ENCODE measurements around the gene MAN1C1.

MAN1C1 gene

DNA sequence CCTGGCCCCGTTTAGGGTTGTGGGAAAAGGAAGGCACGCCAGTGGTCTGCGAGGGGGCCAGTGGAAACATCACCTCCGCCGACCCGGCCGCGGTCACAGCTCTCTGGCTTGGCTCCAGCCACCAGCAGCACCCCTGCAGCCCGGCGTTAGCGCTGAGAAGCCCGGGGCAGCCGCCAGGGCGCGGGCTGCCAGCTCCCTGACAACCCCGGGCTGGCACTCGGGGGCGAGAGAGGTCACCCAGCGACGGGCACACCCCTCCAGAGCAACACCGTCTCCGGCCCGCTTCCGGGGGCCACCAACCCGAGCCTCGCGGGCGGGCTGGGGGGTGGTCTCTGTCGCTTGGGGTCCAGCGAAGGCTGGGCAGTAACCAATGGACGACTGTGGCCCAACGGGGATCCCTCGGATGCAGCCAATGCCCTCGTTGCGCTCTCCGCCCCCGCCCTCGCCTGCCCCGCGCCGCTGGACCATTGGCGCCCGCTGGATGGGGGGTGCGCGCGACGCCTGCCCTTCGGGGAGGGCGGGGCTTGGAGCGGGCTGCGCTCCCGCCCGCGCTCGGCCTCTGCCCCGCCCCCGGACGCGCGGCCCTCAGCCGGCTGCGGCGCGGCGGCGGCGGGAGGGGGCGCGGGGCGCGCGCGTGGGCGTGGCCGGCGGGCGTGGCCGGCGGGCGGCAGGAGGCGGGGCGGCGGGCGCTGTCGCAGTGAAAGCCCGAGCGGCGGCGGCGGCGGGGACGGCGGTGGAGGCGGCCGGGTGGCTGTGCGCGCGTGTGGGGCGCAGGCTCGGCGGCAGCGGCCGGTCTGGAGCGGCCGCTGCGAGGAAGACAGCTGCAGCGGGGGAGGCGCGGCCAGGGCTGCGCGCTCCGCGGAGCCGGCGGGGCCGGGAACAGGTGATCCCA lies at the start of gene MAN1C1:
TSS of gene MAN1C1 (plus strand) at position 697 of the 892 bp plus-strand sequence. CDS start 1,007 bp downstream, outside the sequence.
- DNase-seq: peak; percentile 79

DNA sequence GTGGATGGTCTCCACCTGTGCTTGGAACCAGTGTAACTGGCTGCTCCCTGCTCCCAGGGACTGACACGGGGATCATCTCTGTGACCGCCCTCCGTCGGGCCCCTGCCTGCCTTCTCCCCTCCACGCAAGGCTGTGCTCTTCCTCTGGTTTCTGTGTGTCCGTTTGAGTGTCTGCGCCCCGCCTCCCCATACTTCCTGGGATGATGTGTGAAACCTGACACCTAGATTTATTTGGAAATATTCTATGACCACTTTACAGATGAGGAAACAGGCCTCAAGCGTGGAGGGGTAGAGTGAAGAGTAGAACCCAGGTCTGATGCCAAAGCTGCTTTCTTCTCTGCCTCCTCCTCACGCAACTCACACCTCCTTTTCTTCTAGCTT lies 48.9 kb upstream of the MAN1C1 start:
- DNase-seq: no peak

DNA sequence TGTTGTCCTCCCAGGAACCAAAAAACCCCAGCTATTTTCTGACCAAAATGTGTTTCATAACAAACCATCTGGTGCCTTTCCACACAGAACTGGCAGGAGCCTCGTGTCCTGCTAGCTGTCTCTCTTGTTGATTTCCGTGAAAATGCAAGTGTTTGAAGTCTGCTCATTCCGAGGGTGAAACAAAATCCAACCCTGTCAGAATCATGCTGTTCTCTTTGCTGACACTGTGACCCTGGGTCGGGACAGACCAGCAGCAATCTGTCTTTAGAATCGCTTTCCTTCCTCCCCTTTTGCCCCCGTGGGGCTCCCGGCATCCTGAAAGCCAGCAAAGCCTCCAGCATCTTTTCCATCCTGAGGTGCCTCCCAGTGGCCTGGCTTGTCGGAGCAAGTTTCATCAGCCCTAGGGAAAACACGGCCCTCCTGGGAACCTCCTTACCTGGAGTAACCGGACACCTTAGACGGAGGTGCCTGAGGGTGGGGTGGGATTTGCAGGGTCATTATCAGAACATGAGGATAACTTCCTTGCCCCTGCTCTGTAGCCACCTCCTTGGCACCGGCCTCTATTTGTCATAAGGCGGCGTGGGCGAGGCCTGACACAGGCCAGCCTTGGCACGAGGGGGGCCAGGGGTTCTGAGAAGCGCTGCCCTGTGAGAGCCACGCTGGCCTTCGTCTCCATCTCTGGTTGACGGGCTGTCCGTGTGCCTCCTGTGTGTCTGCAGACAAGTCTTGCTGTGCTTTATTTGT lies 48.3 kb upstream of the MAN1C1 start:
- no peak for DNase-seq

DNA sequence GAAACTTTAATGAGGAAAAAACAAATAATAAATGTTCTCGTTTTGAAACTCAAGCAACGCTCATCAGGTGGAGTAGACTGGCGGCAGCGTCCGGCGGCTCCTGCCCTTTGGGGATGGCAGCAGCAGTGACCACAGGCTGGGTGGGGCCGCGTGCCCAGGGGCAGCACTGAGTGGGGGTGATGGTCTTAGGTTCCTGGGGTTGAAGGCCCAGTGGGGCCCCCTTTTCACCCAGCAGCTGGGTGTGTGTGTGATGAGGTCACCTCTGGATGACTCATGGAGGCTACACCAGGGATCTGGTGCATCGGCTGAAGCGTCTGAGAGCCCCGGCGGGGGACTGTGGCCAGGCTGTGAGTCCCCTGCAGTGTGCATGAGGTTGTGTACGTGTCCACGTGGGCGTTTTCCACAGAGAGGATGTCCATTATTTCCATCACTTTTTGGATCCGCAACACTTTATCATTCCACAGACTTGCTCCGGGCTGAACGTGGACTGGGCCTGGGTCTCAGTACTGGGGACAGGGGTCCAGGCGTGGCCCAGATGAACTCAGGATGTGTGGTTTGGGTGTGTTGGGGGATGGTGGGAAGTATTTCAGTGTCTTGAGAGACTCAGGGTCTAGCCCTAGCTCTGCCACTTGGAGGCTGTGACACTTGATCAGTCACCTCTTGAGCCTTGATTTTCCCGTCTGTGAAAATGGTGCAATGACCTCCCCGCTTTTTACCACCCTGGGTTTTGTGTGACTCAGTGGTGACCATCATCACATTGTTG lies 47.6 kb upstream of the MAN1C1 start:
- peak; percentile 63 for DNase-seq

DNA sequence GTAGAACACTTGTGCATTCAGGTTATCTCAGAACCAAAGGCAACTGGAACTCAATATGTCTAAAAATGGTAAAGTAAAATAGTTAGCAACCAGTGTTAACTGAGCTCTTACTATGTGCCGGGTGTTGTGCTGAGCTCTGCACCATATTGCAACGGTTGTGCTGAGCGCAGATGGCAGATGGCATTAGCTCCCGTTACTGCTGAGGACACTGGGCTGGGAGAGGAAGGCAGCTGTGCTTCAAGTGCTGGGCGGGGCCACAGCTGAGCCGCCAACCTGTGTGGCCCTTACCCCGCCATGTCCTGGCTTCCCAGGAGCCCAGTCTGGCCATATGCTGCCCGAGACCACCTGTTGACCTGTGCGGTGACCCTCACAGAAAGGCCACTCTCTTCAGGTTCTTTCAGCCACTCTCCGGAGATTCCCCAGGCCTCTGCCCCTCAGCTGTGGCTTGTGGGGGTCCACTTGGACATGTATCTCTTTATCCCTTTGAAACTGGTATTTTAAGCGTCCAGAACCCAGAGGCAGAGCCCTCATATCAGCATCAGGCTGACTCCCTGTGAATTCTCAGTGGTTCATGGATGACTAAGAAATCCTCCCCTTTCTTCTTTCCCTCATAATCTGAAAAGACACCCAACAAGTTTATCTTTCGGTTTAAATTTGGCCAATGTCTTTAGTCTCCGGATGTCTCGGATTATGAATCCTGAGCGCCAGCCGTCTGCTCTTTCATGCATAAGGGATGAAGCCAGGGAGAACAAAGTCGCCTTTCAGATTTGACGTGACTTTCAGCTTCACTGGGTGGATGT lies 46.8 kb upstream of the MAN1C1 start:
- no peak for DNase-seq

DNA sequence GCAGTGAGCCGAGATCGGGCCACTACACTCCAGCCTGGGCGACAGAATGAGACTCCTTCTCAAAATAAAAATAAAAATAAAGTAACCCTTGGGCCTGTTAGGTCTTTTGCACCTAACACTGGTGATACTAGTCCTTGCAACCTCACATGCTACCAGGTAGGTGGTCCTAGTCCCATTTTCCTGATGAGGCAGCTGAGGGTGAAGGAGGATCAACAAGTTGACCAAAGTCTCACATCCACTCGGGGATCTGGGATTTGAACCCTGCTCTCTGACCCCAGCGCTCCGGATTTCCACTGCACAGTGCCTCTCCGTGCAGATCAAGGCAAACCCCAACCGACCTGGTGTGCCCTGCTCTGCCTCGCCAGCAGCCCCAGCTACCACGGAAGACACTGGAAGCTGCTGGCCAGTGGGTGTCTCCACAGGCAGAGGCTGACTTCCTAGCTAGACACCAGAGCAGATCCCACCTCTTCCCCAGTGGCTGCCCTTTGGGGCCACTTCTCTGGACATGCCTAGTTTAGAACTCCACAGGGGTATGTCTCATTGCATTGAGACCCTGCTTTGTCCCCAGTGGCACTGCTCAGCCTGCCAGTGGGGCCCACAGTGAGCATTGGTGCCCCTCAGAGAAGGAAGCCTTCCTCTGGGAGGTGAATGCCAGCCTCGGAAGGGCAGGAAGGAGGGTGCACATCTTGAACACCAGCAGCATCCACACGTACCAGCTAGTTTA lies 45.6 kb upstream of the MAN1C1 start:
- DNase-seq: no peak

DNA sequence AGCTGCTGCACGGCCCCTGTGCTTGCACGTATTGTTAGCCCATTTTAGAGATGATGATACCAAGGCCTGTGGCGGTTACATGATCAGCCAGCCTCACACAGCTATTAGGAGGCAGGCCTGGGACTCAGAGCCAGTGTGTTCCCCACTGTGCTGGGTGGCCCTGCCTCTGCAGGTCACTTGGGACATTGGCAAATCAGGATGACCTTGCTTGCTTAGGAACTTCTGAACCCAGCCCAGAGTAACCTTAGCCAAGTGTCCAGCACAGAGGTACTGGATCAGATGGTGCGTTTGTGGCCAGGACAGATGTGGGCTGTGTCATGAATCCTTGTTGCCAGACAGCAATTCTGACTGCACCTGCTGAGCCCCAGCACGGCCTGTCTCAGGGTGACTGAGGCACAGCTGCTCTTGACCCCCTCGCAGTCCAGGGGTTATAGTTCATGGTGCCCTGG lies 45.0 kb upstream of the MAN1C1 start:
- no peak for DNase-seq

DNA sequence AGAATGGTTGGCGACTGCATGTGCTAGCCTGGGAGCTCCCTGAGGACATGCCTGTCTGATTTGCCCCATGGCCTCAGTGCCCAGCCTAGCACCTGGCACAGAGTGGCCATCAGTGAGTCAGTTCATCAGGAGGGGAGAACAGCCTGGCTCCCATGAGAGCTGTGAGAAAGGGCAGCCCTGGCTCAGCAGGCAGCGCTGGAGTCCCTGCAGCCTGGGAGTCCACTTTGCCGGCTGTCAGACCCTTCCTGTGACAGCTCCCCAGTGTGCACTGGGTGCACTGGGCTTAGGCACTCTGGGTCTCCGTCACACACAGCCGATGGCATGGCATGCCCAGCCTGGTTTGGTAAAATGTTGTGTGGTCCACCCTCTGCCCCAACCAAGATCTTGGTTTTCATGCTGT lies 44.5 kb upstream of the MAN1C1 start:
- no peak for DNase-seq

DNA sequence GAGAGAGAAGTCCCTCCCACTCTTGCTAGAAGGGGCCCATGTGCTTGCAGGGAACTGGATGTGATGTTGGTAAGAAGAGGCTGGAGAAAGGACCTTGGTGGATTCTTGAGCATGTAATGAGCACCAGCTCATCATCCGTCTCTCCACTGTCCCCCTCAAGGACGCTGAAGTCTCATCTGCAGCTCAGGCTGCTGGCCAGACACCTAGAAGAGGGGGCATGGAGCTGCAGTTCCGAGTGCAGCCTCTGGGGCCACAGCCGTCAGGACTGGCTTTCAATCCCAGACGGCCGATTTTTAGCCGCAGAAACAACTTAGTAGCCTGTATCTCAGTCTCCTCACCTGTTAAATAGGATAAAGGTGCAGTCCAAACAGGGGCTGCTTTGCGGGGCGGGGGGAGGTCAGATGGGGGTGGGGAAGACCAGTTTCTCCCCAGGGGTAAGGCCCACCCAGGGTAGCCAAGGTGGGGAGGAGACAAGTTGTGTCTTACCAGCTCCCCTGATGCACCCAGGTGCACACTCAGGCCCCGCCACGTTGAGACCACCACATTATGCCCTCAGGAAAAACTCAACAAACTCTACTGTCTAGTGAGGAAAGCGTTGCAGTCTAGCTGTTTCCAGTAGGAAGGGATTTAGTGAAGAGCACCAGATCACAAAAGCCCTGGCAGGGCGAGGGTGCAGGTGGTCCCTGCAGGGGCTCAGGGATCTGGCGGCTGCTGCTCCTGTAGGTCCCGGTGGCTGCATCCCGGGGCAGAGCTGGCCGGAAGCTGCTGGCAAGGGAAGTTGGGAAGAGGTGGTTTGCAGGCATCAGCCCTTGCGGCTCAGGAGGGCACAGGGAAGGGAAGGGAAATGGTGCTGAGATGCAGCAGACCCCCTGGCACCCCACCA lies 43.6 kb upstream of the MAN1C1 start:
- DNase-seq: peak; percentile 75

DNA sequence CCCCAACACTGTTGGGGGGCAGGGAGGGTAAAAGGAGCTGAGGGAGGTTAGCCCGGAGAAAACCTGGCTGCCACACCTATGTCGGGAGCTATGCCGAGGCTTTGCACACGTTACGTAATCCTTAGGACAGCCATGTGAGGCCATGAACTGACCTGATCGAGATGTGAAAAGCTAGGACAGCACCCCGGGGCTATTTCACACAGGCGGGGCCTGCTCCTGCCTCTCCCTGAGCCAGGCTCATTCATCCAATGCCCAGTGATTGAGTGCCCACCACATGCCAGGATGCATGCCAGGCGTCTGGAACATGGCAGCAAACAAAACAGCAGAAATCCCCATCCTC lies 43.0 kb upstream of the MAN1C1 start:
- DNase-seq: no peak

DNA sequence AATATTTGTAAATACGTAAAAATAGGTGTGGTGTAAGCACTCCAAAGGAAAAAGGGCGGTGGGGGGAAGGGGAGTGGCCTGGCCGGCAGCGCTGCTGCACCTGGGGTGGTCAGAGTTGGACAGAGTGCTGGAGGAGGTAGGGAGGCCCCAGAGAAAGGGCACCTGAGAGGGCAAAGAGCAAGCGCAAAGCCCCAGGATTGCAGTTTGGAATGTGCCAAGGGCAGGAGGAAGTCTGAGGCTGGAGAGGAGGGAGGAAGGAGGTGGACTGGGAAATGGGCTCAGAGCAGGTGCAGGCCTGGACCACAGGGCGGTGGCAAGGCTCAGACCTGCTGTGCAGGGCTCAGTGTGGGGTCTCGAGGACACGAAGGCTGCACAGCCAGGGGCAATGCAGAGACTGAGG lies 42.6 kb upstream of the MAN1C1 start:
- no peak for DNase-seq

DNA sequence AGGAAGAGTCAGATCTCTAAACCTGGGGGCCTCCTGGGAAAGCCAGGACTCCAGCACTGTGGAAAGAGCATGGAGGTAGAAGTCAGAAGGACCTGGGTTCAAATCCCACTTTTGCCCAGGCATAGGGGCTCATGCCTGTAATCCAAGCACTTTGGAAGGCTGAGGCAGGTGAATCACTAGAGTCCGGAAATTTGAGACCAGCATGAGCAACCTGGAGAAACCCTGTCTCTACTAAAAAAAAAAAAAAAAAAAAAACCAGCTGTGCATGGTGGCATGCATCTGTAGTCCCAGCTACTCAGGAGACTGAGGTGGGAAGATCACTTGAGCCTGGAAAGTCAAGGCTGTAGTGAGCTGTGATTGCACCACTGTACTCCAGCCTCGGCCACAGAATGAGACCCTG lies 41.4 kb upstream of the MAN1C1 start:
- no peak for DNase-seq

DNA sequence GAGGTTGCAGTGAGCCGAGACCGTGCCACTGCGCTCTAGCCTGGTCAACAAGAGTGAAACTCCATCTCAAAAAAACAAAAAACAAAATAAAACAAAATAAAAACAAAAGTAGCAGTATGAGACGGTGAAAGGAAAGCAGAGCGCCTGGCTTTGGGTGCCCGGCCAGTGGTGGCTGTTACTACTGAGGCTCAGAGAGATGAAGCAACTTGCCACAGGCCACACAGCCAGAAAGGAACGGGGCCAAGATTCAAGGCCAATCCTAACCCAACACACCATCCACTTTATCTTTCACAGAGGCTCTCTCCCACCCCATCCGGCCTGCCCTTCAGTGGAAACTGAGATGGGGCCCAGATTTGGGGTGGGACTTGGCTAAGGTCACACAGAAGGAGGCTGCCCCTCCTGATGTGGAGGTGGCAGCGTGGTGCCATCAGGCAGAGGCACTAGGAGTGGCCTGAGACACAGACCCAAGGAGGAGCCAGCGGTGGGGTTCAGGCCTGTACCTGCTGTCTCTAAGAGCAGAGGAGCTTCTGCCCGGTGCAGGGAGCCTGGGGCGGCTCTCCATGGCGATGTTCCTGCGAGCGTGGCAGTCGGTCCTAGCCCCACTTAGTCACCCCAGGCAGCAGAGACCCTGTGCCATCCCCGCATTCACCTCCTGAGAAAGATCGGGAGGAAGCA lies 40.0 kb upstream of the MAN1C1 start:
- no peak for DNase-seq

DNA sequence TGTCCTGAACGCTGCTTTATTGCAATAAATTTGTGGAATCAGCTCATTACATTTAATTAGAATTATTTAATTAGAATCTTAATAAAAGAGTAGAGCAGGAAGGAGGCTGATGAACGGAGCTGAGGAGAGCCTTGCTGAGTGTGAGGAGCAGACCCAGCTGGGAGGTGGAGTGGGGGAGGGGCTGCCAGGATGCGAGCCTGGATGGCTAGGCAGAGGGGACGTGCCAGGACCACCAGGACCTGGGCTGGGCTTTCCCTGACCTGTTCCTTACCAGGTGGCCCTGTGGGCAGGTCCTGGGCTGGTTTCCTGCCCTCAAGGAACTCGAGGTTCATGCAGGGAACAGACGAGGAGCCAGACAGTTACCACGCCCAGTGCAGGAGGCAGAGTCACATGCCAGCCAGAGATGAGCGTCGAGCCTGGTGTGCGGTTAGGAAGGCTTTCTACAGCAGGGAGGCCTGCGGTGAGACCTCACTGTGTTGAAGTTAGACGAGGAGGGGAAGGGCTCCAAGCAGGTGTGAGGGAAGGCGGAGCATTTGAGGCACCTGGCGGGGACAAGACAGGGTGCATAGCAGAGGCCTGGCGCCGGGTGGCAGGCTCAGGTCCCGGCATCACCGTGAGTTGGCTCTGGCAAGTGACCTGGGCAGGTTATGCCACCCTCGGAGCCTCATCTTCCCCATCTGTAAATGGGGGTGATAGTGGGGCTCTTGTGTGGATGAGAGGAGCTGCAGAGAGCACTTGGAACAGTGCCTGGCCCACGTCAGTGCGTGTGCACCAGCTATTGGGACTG lies 39.3 kb upstream of the MAN1C1 start:
- no peak for DNase-seq

DNA sequence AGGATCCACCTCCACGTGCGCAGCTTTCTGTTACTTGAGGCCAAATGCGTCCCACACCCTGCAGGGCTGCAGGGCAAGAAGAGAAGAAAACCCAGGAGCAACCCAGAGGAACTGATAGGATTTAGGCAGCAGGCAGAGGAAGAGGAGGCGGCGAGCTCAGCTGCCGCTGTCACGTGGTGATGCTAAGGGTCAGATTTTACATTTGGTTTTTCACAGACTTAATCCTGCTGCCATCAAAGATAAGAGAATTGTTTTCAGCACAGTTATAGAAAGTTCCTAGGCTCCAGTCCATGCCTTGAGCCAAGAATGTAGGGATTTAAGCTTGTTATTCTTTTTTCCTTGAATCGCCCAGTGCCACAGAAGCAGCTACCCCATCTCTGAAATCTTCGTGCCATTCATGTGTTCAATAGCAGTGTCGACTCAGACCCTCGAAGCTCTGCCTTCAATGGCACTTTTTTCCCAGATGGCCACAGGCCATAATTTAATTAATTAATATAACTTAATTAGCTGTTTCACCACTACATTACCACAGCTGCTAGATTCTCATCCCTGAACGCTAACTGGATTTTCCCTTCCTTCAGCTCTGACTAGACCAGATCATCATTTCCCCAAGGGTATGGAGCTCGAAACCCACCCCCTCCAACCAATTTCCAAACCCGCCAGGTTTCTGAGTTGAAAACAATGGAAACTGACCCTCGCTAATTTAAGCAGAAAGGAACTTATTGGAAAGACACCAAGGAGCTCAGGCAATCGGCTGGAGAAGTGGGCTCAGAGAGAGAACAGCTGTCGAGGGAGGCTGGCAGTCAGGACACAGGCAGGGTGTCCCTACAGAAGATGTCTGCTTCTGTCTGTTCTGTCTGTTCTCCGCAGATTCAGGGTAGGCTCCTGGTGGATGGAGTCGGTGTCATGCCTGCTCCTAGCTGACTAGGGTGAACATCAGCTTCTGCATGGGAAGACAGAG lies 37.0 kb upstream of the MAN1C1 start:
- DNase-seq: no peak

DNA sequence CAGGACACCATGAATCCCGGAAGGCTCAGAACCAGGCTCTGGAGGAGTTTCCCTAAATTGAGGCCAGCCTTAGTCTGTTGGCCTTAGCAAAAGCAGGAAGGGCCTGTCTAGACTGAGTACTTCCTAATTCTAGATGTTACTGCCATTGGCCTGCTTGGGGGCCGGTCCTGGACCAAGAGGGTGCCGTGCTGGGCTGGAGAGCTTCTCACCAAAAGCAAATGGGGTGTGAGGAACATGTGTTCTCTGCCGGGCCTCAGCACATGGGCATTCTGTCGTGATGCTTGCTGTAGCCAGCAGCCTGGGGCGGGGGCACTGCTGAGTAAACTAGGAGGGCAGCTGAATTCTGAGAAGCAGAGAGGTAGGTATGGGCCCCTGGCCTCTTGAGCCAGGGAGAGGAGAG lies 35.7 kb upstream of the MAN1C1 start:
- no peak for DNase-seq

DNA sequence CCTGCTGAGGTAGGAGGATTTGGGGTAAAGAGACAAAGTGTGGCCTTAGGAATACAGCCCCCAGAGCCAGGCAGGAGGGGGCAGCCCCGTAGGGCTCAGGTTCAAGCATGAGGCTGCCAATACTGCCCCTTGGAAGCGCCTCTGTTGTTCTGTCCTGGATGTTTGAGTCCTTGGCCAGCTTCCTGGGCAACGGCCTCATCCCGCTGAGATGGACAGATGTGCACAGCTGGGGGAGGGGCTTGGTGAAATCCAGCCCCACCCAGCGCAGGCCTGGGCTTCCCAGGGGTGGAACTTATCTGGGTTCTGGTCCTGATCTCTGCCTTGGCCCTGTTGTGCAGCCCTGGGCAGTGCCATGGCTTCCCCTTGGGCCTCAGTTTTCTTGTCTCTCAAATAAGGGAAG lies 34.8 kb upstream of the MAN1C1 start:
- no peak for DNase-seq

All from stimulated activated CD8-positive, alpha-beta memory T cell treated with anti-CD3 and anti-CD28 coated beads, Interleukin-4, amount 100 ng/mL, for 48 hours (primary cell).